ENCODE results near the gene NDUFAF8. TPM values are rescaled to one million over a fixed set of nuclear protein-coding genes. Genes with fewer than 3 reads are reported as not detected.
A peak's percentile ranks its signal among the peaks of the same experiment; 100 is the strongest.

NDUFAF8 gene
- total RNA-seq, 2 experiments from 2014 or later: 34.6 to 38.6 TPM

- Mint-ChIP-seq H3K4me1 (ENCODE audit: low read depth) (peaks cover 65% of the 10 kb centered on the region), H3K4me3 (no peak overlapping the region), H3K27ac (peak overlapping the region; percentile 78), H3K27me3 (no peaks in the 10 kb centered on the region), H3K9me3 (no peaks in the 10 kb centered on the region), H3K36me3 (ENCODE audit: low read depth) (peaks cover 54% of the 10 kb centered on the region)
- H3K27ac ChIP-seq (ENCODE audit: low read depth in 1 of 2, low read length in 2 of 2): no peak overlapping the region
- CTCF ChIA-PET: interaction anchor here (1.0 kb wide), 1 partner anchor 230 kb away, joined by 3 read pairs; no protein-coding TSS in a partner anchor
- DNase-seq (no peak), ATAC-seq (ENCODE audit: poor library complexity) (no peak)
- H3K4me3 ChIP-seq (ENCODE audit: low read length): no peak overlapping the region
- intact Hi-C loops (cut with DNase I, micrococcal nuclease): no loop called here
- H3K36me3 ChIP-seq (ENCODE audit: insufficient read depth, low read length): peaks cover 27% of the 10 kb centered on the region
- POLR2A ChIA-PET: no interaction called here
- H3K4me1 ChIP-seq (ENCODE audit: insufficient read depth, low read length): peaks cover 85% of the 10 kb centered on the region
- TF ChIP-seq CTCF (IDR thresholded peaks at IDR 0.05): no peak
- H3K9me3 ChIP-seq (ENCODE audit: control insufficient read depth in 1 of 2, insufficient read depth in 1 of 2, low read length in 2 of 2): no peaks in the 10 kb centered on the region
- H3K27me3 ChIP-seq (ENCODE audit: control insufficient read depth in 1 of 2, insufficient read depth in 2 of 2, low read length in 2 of 2): no peaks in the 10 kb centered on the region
Observed at GRCh38 chr17:81288715-81289114, 49.6 kb downstream of the NDUFAF8 start.

- DNase-seq (no peak), ATAC-seq (ENCODE audit: poor library complexity) (no peak)
- Histone ChIP-seq H3K27ac (ENCODE audit: low read depth in 1 of 2, low read length in 2 of 2) (no peak overlapping the region), H3K36me3 (ENCODE audit: insufficient read depth, low read length) (peaks cover 27% of the 10 kb centered on the region), H3K9me3 (ENCODE audit: control insufficient read depth in 1 of 2, insufficient read depth in 1 of 2, low read length in 2 of 2) (no peaks in the 10 kb centered on the region), H3K27me3 (ENCODE audit: control insufficient read depth in 1 of 2, insufficient read depth in 2 of 2, low read length in 2 of 2) (no peaks in the 10 kb centered on the region), H3K4me3 (ENCODE audit: low read length) (no peak overlapping the region), H3K4me1 (ENCODE audit: insufficient read depth, low read length) (peaks cover 89% of the 10 kb centered on the region)
- Mint-ChIP-seq H3K27ac (no peak overlapping the region), H3K27me3 (no peaks in the 10 kb centered on the region), H3K4me1 (ENCODE audit: low read depth) (peaks cover 68% of the 10 kb centered on the region), H3K36me3 (ENCODE audit: low read depth) (peaks cover 52% of the 10 kb centered on the region), H3K9me3 (no peaks in the 10 kb centered on the region), H3K4me3 (no peak overlapping the region)
- CTCF ChIA-PET: no interaction called here
- intact Hi-C loops (cut with DNase I, micrococcal nuclease): loop anchor here in 1 of 2 experiments (2.0 to 10.0 kb wide), 3 partner anchors 113 to 225 kb away; partner anchors contain the start of gene ACTG1
- no peak for TF ChIP-seq CTCF (IDR thresholded peaks at IDR 0.05)
- POLR2A ChIA-PET: no interaction called here
Observed at GRCh38 chr17:81289627-81290026, 50.5 kb downstream of the NDUFAF8 start.

GRCh38 chr17:81290230-81290629 is 51.1 kb downstream of the NDUFAF8 start:
- H3K9me3 Mint-ChIP-seq: no peaks in the 10 kb centered on the region
- Histone ChIP-seq H3K9me3 (ENCODE audit: control insufficient read depth in 1 of 2, insufficient read depth in 1 of 2, low read length in 2 of 2) (no peaks in the 10 kb centered on the region), H3K36me3 (ENCODE audit: insufficient read depth, low read length) (peaks cover 27% of the 10 kb centered on the region), H3K4me3 (ENCODE audit: low read length) (no peak overlapping the region), H3K27ac (ENCODE audit: low read depth in 1 of 2, low read length in 2 of 2) (no peak overlapping the region), H3K27me3 (ENCODE audit: control insufficient read depth in 1 of 2, insufficient read depth in 2 of 2, low read length in 2 of 2) (no peaks in the 10 kb centered on the region), H3K4me1 (ENCODE audit: insufficient read depth, low read length) (peaks cover 84% of the 10 kb centered on the region)
- peak overlapping the region; percentile 19 for H3K27ac Mint-ChIP-seq
- H3K4me3 Mint-ChIP-seq: no peak overlapping the region
- intact Hi-C loops (cut with DNase I, micrococcal nuclease): loop anchor here in 1 of 2 experiments (2.0 to 10.0 kb wide), 3 partner anchors 112 to 225 kb away; partner anchors contain the start of gene ACTG1
- no peak for DNase-seq
- H3K27me3 Mint-ChIP-seq: no peaks in the 10 kb centered on the region
- no peak for ATAC-seq (ENCODE audit: poor library complexity)
- ChIA-PET CTCF (no interaction called here), POLR2A (no interaction called here)
- H3K4me1 Mint-ChIP-seq (ENCODE audit: low read depth): peaks cover 64% of the 10 kb centered on the region
- peaks cover 48% of the 10 kb centered on the region for H3K36me3 Mint-ChIP-seq (ENCODE audit: low read depth)
- no peak for TF ChIP-seq CTCF (IDR thresholded peaks at IDR 0.05)

Other genes starting within 250 kb of the NDUFAF8 start
- gene CHMP6, start 247.5 kb upstream of the NDUFAF8 start, total RNA-seq: 10 to 100 TPM; 11.5 to 13.3 TPM
- gene BAIAP2, start 204.2 kb upstream of the NDUFAF8 start, total RNA-seq: 1 to 10 TPM; 4.2 to 4.9 TPM
- gene PVALEF, start 73.8 kb upstream of the NDUFAF8 start, total RNA-seq: not detected
- under 1 TPM; 0.25 to 0.82 TPM for gene AATK, start 73.1 kb upstream of the NDUFAF8 start, total RNA-seq
- 10 to 100 TPM; 11.2 to 12.3 TPM for gene CEP131, start 16.4 kb upstream of the NDUFAF8 start, total RNA-seq
- 10 to 100 TPM; 68.2 to 74.4 TPM for gene TEPSIN, start 263 bp upstream of the NDUFAF8 start, total RNA-seq
- gene SLC38A10, start 56.0 kb downstream of the NDUFAF8 start, total RNA-seq: 10 to 100 TPM; 22.8 to 26.4 TPM
- under 1 TPM; 0.20 to 0.41 TPM for gene BAHCC1, start 156.1 kb downstream of the NDUFAF8 start, total RNA-seq

Measured in CD4-positive, alpha-beta T cell (primary cell).